ENCODE measurements around the gene PTCD1.

DNA sequence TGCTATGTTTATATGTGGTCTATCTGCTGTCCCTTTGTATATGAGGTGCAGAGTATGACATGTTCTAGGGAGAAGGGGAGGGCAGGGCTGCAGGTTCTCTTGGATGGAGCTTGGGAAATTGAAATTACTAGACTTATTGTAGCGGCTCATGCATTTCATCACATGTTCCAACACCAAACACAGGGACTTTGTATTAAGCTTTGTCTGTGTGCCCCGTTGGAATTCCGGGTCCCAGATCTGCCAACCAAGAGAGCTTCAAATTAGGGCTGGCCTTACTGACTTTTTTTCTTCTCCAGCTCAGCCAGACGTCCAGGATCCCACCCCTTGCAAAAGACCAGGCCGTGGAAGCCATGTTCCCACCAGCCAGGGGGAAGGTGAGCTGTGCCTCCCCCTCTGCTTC lies 37.5 kb upstream of the PTCD1 start:
- TF ChIP-seq EZH2 (optimal IDR thresholded peaks at IDR 0.05; ENCODE audit: low read depth, low read length) (no peak), EZH2phosphoT487 (IDR thresholded peaks at IDR 0.05; ENCODE audit: low read length) (no peak)
- TF ChIP-seq, protein P1, sequence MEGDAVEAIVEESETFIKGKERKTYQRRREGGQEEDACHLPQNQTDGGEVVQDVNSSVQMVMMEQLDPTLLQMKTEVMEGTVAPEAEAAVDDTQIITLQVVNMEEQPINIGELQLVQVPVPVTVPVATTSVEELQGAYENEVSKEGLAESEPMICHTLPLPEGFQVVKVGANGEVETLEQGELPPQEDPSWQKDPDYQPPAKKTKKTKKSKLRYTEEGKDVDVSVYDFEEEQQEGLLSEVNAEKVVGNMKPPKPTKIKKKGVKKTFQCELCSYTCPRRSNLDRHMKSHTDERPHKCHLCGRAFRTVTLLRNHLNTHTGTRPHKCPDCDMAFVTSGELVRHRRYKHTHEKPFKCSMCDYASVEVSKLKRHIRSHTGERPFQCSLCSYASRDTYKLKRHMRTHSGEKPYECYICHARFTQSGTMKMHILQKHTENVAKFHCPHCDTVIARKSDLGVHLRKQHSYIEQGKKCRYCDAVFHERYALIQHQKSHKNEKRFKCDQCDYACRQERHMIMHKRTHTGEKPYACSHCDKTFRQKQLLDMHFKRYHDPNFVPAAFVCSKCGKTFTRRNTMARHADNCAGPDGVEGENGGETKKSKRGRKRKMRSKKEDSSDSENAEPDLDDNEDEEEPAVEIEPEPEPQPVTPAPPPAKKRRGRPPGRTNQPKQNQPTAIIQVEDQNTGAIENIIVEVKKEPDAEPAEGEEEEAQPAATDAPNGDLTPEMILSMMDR (IDR thresholded peaks at IDR 0.05; ENCODE audit: low read length): no peak
